Dermis blood vessel endothelial cell (primary cell): ENCODE measurements around the gene UPF2. TPM values are rescaled to one million over a fixed set of nuclear protein-coding genes. Genes with fewer than 3 reads are reported as not detected.

ENCODE experiments used
- DNase-seq: peaks from one replicate; pipeline ENCODE4 v3.0.0; 2010
- total RNA-seq: library from RNA; depleted of rRNA; stranded (reverse); fragments of >200 nt; gene quantifications from 2 replicates; pipeline ENCODE4 v1.2.3, GENCODE V29; 2014

UPF2 gene
- total RNA-seq, 1 donor from 2014 or later: 21.8 TPM

DNA sequence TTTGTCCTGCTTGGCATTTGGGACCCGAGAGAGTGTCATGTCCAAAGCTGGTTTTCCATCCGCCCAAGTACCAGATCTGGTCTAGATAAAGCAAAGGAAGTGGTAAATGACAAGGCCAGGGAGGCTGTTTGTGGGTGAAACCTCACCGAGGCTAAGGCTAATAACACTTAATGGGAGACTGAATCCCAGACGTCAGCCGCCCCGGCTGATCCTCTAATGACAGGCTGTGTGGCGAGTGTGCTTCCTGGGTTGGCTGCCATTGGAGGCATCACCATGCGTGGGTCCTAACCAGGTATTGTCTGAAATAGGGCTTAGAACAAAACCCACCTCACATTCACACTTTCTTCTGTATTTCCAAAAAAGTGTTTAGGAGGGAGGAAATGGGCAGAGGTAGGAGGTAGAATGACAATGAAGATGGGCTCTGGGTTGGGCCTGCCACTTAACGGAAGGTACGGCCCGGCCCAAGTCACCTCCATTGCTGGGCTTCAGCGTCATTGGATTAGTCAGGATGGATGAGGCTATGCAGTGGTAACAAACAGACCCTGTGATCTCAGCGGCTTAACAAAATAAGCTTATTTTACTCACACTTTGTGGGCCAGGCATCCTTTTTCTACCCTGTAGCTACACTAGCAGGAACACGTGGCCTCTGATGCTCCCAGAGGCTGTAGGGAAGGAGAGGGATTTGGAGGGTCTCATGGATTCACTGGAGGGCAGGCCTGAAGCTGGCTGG lies 159.8 kb downstream of the UPF2 start:
- DNase-seq: no peak

DNA sequence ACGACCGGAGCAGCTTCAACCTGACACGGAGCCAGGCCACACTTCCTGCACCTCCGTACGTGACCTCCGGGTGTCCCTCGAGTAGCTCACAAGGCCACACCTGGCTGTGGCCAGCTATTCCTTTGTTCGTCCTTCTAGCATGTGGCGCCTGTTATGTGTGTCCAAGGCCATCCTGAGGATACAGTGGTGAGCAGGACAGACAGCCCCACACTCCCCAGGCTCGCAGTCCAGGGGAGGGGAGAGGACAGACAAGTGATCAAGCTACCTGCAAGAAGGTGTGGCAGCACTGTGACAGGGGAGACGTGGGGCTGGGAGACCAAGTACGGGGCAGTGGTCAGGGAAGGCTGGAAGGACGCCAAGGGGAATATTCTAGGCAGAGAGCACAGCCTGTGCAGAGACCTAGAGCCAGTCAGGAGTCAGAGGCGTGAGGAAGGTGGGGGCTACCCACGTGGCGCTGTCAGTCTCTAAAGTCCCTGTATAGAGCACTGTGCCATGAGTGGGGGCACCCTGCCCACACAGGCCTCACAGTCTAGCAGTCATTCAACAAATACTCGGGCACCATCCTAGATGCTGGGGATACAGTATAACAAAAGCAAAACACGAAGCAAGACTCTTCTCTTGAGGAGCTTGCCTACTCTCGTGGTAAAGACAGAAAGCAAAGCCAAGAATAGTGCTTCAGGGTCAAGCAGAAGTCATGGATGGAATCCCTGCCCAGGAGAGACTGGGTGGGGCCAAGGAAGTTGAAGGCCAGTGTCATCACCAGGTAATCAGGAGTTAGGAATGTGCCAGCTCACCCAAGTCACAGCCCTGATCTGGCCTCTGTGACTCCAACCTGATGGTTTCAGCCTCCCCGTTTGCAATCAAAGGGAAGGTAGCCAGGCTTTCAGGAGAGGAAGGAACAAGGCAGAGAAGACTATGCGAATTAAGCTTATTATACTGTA lies 160.9 kb downstream of the UPF2 start:
- DNase-seq: no peak

DNA sequence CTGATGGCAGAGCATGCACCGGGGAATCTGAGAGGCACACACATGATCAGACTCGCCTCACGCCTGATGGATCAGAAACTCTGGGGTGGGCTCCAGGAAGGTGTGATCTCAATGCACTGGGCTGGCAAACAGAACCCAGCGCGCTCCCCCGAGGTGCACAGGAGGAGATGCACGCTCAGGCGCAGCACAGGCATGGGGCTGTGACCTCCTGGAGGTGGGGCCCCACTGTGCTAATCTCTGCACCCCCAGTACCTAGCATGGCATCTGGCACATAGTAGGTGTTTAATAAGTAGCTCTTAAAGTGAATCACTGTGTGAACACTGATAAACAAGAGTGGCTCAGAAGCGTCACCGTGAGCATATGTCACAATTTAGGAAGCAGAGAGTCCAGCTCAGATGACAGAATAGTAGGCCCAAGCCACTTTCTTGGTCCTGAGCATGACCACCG lies 161.6 kb downstream of the UPF2 start:
- no peak for DNase-seq

DNA sequence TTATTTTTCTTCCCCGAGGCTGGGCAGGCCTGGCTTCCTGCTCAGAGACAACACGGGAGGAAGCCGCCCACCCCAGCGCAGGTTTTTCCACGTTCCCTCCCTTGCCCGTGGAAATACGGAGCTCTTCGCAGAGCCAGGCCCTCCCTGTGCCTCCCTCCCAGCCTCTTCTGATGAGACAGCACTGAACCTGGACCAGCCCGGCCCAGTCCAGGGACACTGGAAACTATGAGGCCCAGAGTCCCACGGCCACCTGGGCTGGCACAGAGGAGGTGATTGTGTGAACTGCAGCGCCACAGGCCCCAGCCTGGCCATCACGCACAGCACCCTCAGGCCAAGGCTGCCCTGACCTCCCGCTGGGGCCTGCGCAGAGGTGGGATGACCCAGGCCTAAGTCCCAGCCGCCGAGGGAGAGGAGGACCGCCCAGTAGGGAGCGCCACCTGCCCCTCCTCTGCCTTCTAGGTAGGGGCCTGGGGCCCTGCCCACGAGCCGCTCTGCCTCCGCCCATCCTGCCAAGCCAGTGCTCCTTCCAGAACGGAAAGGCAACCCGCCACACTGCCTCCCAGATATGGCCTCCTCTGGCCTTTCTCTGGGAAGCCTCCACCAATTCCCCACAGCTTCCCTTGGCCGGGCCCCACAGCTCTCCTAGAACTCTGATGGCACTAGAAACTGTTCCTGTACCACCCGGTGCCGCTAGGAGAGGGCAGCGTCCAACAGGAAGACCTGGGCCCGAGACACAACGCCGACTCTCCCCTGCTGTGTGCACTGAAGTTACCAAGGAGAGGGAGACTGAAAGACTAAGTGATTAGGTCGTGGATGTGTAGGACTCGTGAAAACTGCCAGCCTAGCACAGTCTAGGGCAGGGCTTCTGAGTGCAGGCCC lies 162.2 kb downstream of the UPF2 start:
- no peak for DNase-seq

DNA sequence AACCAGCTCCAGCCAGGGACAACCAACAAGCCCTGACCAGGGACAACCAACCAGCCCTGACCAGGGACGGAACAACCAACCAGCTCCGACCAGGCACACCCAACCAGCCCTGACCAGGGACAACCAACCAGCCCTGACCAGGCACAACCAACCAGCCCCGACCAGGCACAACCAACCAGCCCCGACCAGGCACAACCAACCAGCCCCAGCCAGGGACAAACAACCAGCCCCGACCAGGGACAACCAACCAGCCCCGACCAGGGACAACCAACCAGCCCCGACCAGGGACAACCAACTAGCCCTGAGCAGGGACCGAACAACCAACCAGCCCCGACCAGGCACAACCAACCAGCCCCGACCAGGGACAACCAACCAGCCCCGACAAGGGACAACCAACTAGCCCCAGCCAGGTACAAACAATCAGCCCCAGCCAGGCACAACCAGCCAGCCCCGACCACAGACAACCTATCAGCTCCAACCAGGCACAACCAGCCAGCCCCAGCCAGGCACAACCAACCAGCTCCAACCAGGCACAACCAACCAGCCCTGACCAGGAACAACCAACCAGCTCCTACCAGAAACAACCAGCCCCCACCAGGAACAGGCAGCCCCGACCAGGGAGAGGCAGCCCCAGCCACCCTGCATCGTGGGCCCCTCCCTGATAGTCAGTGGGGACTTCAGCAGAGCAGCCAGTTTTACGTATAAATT lies 163.1 kb downstream of the UPF2 start:
- no peak for DNase-seq

DNA sequence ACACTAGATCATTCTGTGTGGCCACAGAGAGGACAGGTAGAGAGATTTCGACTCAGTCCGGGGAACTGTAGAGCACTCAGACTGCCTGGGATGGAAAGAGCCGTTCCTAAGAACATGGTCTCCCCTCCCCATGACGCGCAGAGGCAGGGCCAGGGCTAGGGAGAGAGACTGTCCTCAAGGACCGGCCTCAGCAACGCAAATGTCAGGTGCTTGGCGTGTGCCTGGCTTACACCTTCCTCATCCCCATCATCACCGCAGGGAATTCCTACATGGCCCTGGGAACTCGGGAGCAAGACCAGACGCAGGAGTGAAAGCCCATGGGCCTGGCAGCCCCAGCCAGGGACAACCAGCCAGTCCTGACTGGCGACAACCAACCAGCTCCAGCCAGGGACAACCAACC lies 163.8 kb downstream of the UPF2 start:
- no peak for DNase-seq

DNA sequence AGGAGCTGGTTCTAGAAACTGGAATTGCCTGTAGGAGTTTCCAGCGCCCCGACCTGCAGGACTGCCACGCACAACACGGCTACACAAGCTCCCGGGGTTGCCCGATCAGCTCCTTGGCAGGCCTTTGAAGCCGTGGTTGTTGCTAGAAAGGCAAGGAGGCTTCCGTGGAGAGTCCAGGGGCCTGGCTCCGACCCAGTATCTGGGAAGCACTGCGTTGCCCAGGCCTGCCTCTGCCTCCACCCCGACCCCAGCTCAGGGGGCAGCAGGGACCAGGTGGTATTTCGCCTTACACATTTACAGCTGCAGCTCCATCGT lies 165.1 kb downstream of the UPF2 start:
- no peak for DNase-seq

DNA sequence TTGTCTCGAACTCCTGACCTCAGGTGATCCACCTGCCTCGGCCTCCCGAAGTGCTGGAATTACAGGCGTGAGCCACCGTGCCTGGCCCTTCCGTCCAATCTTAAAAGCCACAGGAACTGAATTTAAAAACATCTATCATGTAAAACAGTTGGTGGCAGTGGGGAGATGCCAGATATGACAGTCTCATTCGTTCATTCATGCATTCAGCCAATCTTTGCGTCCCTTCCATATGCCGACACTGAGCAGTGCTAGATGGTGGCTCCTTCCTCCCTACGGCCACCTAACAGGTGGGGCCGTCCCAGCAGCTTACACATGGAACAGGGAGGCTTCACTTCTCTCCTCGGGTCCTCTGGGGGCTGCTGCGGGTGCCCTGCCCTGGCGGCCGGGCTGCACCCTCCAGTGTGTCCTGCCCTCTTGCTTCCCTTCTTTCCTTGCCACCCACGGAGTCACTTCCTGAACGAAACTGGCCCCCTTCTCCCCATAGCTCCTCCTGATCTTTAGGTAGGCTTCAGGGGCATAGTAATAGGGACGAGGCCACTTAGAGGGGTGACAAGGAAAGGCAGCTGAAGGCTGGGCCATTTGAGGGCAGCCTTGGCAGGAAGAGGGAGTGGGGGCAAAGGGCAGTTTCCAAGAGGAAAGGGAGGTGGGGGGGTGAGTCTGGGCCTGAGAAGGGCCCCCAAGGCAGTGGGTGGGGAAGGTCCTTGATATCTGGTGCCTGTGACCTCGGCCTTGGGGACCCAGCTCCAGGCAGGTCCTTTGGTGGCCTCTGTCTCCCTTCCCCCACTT lies 165.6 kb downstream of the UPF2 start:
- no peak for DNase-seq

DNA sequence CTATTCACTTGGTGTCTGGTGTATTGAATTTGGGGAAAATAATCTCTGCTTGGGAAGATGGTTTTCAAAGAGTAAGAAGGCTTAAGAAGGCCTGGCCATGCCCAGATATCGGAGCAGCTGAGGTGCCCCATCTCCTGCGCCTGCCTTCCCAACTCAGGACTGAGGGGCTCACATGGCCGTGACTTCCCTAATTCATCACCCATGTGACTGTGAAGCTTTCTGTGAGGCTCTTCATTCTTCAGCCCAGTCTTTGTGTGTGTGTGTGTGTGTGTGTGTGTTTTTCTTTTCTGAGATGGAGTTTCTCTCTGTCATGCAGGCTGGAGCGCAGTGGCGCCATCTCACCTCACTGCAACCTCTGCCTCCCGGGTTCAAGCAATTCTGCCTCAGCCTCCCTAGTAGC lies 166.3 kb downstream of the UPF2 start:
- DNase-seq: no peak

DNA sequence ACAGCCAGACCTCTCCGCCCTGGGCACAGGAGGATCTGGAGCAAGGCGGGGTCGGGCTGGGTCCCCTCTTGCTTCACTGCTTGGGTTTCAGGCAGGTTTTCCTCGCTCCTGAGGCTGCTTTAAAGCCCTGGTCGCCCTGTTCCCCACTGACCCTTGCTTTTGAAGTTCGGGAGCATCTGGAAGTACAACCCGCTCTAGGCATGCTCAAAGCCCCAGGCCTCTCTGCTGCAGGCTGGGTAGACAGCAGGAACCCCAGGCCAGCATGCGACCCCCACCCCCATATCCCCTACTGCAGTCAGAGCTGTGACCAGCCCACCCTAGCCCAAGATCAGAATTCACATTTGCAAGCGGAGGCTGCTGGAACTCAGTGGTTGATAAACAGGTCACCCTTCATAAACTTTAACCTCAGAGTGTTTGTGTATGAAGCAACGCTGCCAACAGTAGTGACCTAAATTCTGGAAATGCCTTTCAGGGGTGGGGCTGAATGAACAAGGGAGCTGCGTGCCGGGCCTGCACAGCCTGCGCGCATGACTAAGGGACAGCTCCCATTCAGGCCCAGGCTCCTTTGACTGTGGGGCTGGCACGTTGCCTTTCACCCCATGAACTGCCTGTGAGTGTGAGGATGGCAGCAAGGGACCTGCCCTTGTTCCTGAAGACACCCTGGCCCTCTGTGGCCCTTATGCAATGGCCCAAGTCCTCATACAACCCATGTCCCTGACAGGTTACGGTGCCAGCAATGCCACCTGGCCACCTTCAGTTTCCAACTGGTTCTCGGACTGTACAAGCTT lies 166.9 kb downstream of the UPF2 start:
- DNase-seq: peak; percentile 75

DNA sequence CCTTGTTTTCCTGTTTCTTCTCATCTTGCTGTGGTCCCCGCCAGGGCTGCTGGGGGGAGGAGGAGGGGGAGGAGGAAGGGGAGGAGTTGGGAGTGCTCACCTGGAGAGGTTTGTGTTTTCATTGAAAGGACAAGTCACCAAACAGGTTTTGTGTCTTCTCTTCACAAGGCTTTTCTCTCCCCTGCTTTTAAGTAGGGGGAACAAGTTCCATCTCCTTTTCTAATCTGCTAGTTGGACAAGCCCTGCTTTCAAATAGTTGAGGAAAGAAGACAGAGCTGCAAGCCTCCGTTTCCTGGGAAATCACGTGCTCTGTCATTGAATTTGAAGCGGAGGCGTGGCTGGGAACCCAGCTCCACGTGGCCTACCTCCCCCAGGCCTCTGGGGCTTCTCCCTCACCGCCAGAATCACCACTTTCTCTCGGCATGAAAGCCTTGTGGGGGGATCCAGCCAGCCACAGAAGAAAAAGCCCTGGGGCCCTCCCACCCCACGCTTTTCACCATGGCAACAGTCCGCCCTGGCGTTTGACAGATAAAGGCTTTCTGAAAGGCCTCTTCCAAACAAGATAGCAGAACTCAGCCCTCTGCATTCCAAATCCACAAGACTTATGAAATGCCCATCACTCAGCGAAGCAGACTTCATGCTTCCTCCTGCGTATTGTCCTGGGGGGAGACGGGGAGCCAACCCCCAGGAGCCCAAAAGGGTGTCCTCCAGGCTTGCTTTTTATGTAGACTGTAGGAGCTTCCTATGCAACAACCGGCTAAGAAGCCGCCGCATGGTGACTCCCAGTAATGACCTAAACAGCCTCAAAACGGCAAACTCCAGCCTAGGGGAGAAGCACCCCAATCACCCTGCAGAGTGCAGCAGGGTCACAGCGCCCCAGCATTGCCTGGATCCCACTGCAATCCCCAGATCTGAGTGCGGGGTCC lies 167.8 kb downstream of the UPF2 start:
- DNase-seq: peak; percentile 32

DNA sequence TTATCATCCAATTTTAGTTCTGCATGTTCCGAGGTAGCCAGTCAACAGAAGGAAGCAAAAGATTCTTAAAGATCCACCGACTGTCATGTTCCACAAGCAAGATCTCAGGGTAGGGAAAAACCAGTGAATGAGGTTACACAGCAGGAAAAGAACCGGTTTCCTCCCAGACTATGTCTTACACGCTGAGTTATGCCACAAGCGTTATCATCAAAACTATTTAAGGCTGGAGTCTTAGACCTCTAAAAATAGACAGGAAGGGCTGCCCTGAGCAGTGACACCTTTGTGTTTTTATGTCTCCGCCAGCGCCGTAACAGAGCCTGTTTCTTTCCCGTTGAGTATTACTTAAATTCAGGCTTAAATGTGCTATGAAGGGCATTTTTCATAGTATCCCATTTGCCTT lies 171.1 kb downstream of the UPF2 start:
- peak; percentile 65 for DNase-seq

DNA sequence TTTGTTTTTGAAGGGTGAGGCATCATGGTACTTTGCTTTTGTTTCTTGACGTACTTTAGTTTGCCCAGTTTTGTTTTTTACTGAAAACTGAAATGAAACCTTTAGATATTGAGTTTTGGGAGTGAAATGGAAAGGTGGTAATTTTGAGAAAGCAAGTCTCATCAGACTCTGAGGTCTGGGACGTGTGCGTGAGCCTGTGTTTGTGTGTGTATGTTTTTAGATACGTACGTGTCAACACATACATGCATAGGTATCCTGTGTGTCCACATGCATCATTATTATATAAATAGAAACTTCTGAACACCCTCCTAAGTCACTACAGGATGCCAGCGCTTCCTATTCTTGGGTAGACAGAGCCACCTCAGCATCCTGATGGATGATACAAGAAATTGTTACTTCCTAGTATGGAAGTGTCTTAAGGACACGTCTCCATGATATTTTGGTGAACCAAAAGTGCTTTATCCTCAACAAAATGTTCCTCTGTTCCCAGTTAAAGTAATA lies 171.7 kb downstream of the UPF2 start:
- peak; percentile 44 for DNase-seq

DNA sequence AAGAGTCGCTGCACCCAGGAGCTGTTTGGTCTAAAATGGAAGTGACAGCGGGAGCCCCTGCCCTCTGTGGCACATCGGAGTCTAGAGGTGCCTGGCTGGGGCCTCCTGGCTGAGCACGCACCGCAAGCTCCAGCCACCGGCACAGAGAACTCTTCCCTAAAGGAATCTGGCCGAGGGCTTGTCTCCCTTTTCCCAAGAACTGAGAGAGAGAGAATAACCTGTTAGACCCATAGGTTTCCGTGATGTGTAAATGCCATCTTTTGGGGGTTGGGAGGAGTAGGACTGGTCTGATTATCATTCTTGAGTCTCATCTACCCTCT lies 172.2 kb downstream of the UPF2 start:
- no peak for DNase-seq

Other genes with a start within 250 kb of the UPF2 start
- 7.5 and 11.2 TPM in 2 replicates for gene PROSER2, start 219.5 kb downstream of the UPF2 start, total RNA-seq
- 31.7 and 40.5 TPM in 2 replicates for gene DHTKD1, start 26.1 kb upstream of the UPF2 start, total RNA-seq
- 7.2 and 12.3 TPM in 2 replicates for gene SEC61A2, start 86.9 kb upstream of the UPF2 start, total RNA-seq
- 86.1 and 90.2 TPM in 2 replicates for gene NUDT5, start 153.1 kb upstream of the UPF2 start, total RNA-seq
- gene CDC123, start 153.4 kb upstream of the UPF2 start, total RNA-seq: 149 and 233 TPM in 2 replicates